Thyroid gland (tissue), 4 donors: ENCODE results near the gene C20orf144.

ENCODE experiments used
- CTCF ChIP-seq, 6 experiments: fragments of 200-600 bp in 3 of 6; fragments of 450-650 bp in 3 of 6; sonication (generic) in 3 of 6; IDR thresholded peaks; one replicate each; pipeline ENCODE4 v1.5.1; 2016 to 2019; ENCODE audit warnings: antibody characterized with exemption in 6 of 6, mild to moderate bottlenecking in 2 of 6, inconsistent platforms in 1 of 6, moderate library complexity in 1 of 6
- POLR2A ChIP-seq, 2 donors: fragments of 450-650 bp; IDR thresholded peaks; one replicate each; pipeline ENCODE4 v1.6.1; 2017; ENCODE audit warnings: antibody characterized with exemption in 2 of 2, mild to moderate bottlenecking in 2 of 2, moderate library complexity in 1 of 2

GRCh38 chr20:33629979-33630378 is 32.1 kb upstream of the C20orf144 start:
- TF ChIP-seq POLR2A (IDR thresholded peaks at IDR 0.05) (no peak), CTCF (IDR thresholded peaks at IDR 0.05) (no peak)
